ENCODE data around the gene FAM114A2.

GRCh38 chr5:154015071-154015693 lies 23.5 kb downstream of the FAM114A2 start:
- TF ChIP-seq CTCF (IDR thresholded peaks at IDR 0.05) (no peak), EP300 (IDR thresholded peaks at IDR 0.05) (no peak)

All from stomach (tissue), 4 donors.